Subcutaneous adipose tissue (tissue), 4 donors: ENCODE results near the gene DNAJC17. TPM values are rescaled to one million over a fixed set of nuclear protein-coding genes. Genes with fewer than 3 reads are reported as not detected.

Source experiments
- CTCF ChIP-seq: fragments of 450-650 bp; IDR thresholded peaks from one replicate; pipeline ENCODE4 v1.5.1; 2016; ENCODE audit warnings: low read depth, mild to moderate bottlenecking, control low read depth, antibody characterized with exemption, moderate library complexity
- total RNA-seq, 4 donors: library from RNA; depleted of rRNA; stranded (reverse); fragments of >200 nt; gene quantifications; one replicate each; pipeline ENCODE4 v1.1.0, GENCODE V29; 2016

The DNAJC17 gene
- total RNA-seq, 4 donors from 2014 or later: 12.1 to 33.9 (median 18.3) TPM

- no peak for TF ChIP-seq CTCF
Observed at GRCh38 chr15:40829115-40829514, 21.8 kb upstream of the DNAJC17 start.

GRCh38 chr15:40828447-40829036 lies 21.3 kb upstream of the DNAJC17 start, which contains the start of gene PPP1R14D:
TSS of gene PPP1R14D (minus strand) at chr15:40828708. CDS start at chr15:40828641, 67 bp downstream.
- TF ChIP-seq CTCF: no peak

- TF ChIP-seq CTCF: no peak
Observed at GRCh38 chr15:40826423-40827075, 19.3 kb upstream of the DNAJC17 start.

- no peak for TF ChIP-seq CTCF
Observed at GRCh38 chr15:40825661-40826422, 18.6 kb upstream of the DNAJC17 start.

- TF ChIP-seq CTCF: no peak
Observed at GRCh38 chr15:40823572-40824343, 16.5 kb upstream of the DNAJC17 start.

GRCh38 chr15:40821195-40821594 lies 13.9 kb upstream of the DNAJC17 start:
- TF ChIP-seq CTCF: no peak
